HEK293T (cell line): ENCODE results near the gene MAP2K7.

Experiments
- BHLHE40 ChIP-seq: fragments of 450-650 bp; IDR thresholded peaks from 2 replicates; pipeline ENCODE4 v1.6.1; 2016; ENCODE audit warnings: mild to moderate bottlenecking, moderate library complexity, borderline replicate concordance
- CTBP1 ChIP-seq: fragments of 450-650 bp; IDR thresholded peaks from 2 replicates; pipeline ENCODE4 v1.6.1; 2016; ENCODE audit warnings: borderline replicate concordance
- FOXA1 ChIP-seq: fragments of 450-650 bp; IDR thresholded peaks from 2 replicates; pipeline ENCODE4 v1.6.1; 2016; ENCODE audit warnings: mild to moderate bottlenecking
- FOXM1 ChIP-seq: fragments of 450-650 bp; IDR thresholded peaks from 2 replicates; pipeline ENCODE4 v1.6.1; 2017; ENCODE audit warnings: mild to moderate bottlenecking, borderline replicate concordance
- LEF1 ChIP-seq: fragments of 450-650 bp; IDR thresholded peaks from 2 replicates; pipeline ENCODE4 v1.6.1; 2017; ENCODE audit warnings: mild to moderate bottlenecking, borderline replicate concordance
- NFRKB ChIP-seq: fragments of 450-650 bp; IDR thresholded peaks from 2 replicates; pipeline ENCODE4 v1.6.1; 2016; ENCODE audit warnings: mild to moderate bottlenecking, moderate library complexity
- SP1 ChIP-seq: fragments of 450-650 bp; IDR thresholded peaks from 2 replicates; pipeline ENCODE4 v1.6.1; 2017
- SUZ12 ChIP-seq: fragments of 450-650 bp; IDR thresholded peaks from 2 replicates; pipeline ENCODE4 v1.6.1; 2016; ENCODE audit warnings: mild to moderate bottlenecking

DNA sequence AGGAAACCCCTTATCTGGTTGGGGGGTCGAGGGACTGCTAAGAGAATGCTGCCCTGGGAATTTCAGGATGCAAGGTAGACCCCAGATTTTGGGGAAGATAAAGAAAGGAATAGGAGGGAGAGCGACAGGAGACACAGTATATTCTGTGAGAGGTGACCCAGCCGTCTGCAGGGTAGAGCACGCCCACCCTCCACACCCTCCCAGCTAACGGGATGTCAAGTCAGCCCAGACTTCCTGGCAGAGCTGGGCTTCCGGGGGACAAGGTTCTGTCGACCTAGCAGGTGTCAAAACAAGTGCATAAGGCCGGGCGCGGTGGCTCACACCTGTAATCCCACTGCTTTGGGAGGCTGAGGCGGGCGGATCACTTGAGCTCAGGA lies 28.8 kb upstream of the MAP2K7 start:
- TF ChIP-seq LEF1 (no peak), BHLHE40 (no peak), SP1 (no peak), NFRKB (no peak), FOXM1 (no peak), CTBP1 (no peak), FOXA1 (no peak), SUZ12 (no peak)
